Activated CD4-positive, alpha-beta T cell treated with anti-CD3 and anti-CD28 coated beads, Interleukin-2, amount 10 ng/mL, durations not matched to agents 24 days and 14 days (primary cell): ENCODE results near the gene TMEM43. TPM values are rescaled to one million over a fixed set of nuclear protein-coding genes. Genes with fewer than 3 reads are reported as not detected.

Source experiments
- DNase-seq: peaks from one replicate; pipeline ENCODE4 v3.0.0; 2022
- H3K27ac Mint-ChIP-seq: one replicate; pipeline ENCODE4 v1.8.0; 2022; ENCODE audit warnings: mild to moderate bottlenecking, mixed read lengths
- H3K27me3 Mint-ChIP-seq: one replicate; pipeline ENCODE4 v1.8.0; 2022; ENCODE audit warnings: mixed read lengths
- H3K36me3 Mint-ChIP-seq: one replicate; pipeline ENCODE4 v1.8.0; 2022; ENCODE audit warnings: low read depth, mild to moderate bottlenecking, mixed read lengths
- H3K4me1 Mint-ChIP-seq: one replicate; pipeline ENCODE4 v1.8.0; 2021; ENCODE audit warnings: mixed read lengths
- H3K4me3 Mint-ChIP-seq: one replicate; pipeline ENCODE4 v1.8.0; 2022; ENCODE audit warnings: mild to moderate bottlenecking, moderate library complexity, mixed read lengths
- H3K9me3 Mint-ChIP-seq: one replicate; pipeline ENCODE4 v1.8.0; 2021; ENCODE audit warnings: mixed read lengths
- intact Hi-C: fragments of 100-400 bp; cut with micrococcal nuclease; formaldehyde crosslinking; loops from one replicate; pipeline ENCODE4 v1.15.1; 2023
- total RNA-seq: library from RNA; stranded (reverse); gene quantifications from 2 replicates; pipeline ENCODE4 v1.2.3, GENCODE V29; 2022

TMEM43 gene
- total RNA-seq, 1 donor from 2014 or later, result 39.4 TPM

GRCh38 chr3:14174483-14174882 is 49.6 kb downstream of the TMEM43 start:
- Mint-ChIP-seq H3K27me3 (no peaks in the 10 kb centered on the region), H3K9me3 (no peaks in the 10 kb centered on the region), H3K4me1 (peaks cover 57% of the 10 kb centered on the region), H3K36me3 (peaks cover 43% of the 10 kb centered on the region), H3K27ac (no peak overlapping the region), H3K4me3 (no peak overlapping the region)
- DNase-seq, result no peak
- intact Hi-C loops, result loop anchor here (2.0 to 10.0 kb wide), 4 partner anchors 230 to 1690 kb away; partner anchors contain the start of genes RBSN, SLC6A6 and TSEN2

DNA sequence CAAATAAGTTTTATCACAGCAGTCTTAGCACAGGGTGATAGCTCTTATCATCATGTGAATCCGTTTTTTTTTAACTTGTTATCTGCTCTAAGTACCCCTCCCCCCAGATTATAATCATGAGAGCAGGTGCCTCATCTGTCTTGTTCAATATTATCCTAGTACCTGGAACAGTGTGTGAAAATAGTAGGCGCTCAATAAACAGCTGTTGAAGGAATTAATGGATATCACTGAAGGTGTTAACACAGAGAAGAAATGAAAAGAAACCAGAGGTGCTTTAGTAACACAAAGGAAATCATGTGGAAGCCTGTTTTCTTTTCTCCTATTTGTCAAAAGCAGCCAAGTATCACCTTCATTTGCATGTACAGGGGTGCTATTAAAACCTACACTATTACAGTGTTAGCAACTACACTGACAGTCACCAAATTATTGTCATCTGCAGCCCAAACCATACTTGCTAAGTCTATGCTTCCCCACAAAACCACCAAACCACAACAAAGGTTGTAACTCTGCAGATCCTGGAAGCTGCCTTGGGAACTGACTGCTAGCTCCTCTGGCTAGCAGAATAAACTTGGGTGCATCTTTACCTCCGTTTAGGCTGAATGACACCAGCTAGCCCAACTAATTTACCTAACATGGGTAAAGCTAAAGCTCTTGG is 50.7 kb downstream of the TMEM43 start:
- DNase-seq, result peak; percentile 94
- no peaks in the 10 kb centered on the region for H3K27me3 Mint-ChIP-seq
- H3K4me3 Mint-ChIP-seq, result peak overlapping the region; percentile 67
- H3K4me1 Mint-ChIP-seq, result peaks cover 57% of the 10 kb centered on the region
- peak overlapping the region; percentile 22 for H3K27ac Mint-ChIP-seq
- intact Hi-C loops, result loop anchor here (2.0 to 10.0 kb wide), 4 partner anchors 229 to 1691 kb away; partner anchors contain the start of genes RBSN, SLC6A6 and TSEN2
- no peaks in the 10 kb centered on the region for H3K9me3 Mint-ChIP-seq
- peaks cover 34% of the 10 kb centered on the region for H3K36me3 Mint-ChIP-seq

- DNase-seq, result no peak
- Mint-ChIP-seq H3K27ac (peak overlapping the region; percentile 99), H3K36me3 (peaks cover 27% of the 10 kb centered on the region), H3K27me3 (no peaks in the 10 kb centered on the region), H3K4me3 (peak overlapping the region; percentile 87), H3K4me1 (peaks cover 63% of the 10 kb centered on the region), H3K9me3 (no peaks in the 10 kb centered on the region)
- intact Hi-C loops, result loop anchor here (1.0 to 10.0 kb wide), 9 partner anchors 33 to 1693 kb away; partner anchors contain the start of genes CCDC174, CHCHD4, SLC6A6 and TSEN2
Observed at GRCh38 chr3:14177580-14178246, 52.9 kb downstream of the TMEM43 start.

DNA sequence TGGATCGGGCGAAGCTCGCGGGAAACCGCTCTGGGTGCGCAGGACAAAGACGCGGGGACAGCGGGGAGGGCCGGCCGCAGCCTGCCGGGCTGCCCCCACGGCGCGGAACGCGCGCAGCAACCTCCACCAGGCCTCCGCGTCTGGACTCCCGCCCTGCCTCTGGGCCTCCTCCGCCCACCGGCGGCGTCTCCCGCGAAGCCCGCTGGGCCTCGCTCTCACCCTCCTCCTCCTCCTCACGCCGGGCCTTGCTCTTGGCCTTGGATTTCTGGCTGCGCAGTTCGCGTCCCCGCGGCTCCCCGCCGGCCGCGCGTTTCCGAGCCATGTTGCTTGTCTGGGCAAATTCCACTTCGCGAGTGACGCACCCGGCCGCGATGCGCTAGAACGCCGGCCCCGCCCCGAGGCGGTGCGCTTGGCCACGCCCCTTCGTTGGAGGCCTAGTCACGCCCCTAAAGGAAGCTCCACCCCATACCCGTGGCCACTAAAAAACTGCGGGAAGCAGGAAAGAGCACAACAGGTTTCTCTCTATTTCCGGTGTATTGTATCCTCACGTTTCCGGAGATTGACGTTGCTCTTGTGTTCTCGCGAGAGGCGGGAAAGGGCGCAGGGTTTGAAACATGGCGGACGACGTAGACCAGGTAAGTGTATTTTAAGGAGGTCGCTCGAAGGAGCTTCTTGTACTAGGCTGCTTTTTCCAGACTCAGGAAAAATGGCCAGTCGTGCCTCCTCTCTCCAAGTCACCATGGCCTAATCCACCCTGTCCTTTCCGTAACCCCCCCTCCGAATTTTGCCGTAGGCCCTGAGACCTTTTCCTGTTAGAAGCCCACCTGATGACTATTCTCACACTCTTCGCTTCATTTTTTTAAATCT is 53.6 kb downstream of the TMEM43 start, which contains the start of the genes LSM3 and XPC:
TSS of gene LSM3 (plus strand) at position 571 of the 867 bp plus-strand sequence. CDS start at position 615, 44 bp downstream.
TSS of gene XPC (minus strand) at position 355 of the 867 bp plus-strand sequence. CDS start at position 322, 33 bp downstream.
- peaks cover 62% of the 10 kb centered on the region for H3K4me1 Mint-ChIP-seq
- peak; percentile 100 for DNase-seq
- peak within 1 kb of the TSS; percentile 99 for H3K27ac Mint-ChIP-seq
- H3K27me3 Mint-ChIP-seq, result no peaks in the 10 kb centered on the region
- intact Hi-C loops, result loop anchor here (1.0 to 10.0 kb wide), 9 partner anchors 34 to 1694 kb away; partner anchors contain the start of genes CCDC174, CHCHD4, SLC6A6 and TSEN2
- peaks cover 27% of the 10 kb centered on the region for H3K36me3 Mint-ChIP-seq
- H3K4me3 Mint-ChIP-seq, result peak within 1 kb of the TSS; percentile 87
- no peaks in the 10 kb centered on the region for H3K9me3 Mint-ChIP-seq

DNA sequence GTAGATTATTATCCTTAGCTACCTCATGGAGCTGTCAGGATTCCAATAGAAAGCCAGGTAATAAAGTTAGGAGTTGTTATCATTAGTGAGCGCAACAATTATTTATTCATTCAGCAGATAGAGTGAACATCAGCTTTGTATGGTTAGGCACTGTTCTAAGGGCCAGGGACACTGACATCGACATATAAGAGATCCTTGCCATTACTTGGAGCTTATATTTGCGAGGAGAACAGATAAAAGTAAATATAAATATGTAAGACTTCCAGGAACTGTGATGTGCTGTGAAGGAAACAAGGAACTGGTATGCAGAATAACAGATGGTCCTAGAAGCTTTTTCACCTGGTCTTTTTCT is 54.2 kb downstream of the TMEM43 start:
- H3K36me3 Mint-ChIP-seq, result peaks cover 31% of the 10 kb centered on the region
- intact Hi-C loops, result loop anchor here (2.0 to 10.0 kb wide), 4 partner anchors 226 to 1694 kb away; partner anchors contain the start of genes SLC6A6 and TSEN2
- H3K4me3 Mint-ChIP-seq, result peak overlapping the region; percentile 87
- no peaks in the 10 kb centered on the region for H3K27me3 Mint-ChIP-seq
- peak overlapping the region; percentile 99 for H3K27ac Mint-ChIP-seq
- DNase-seq, result peak; percentile 63
- peaks cover 62% of the 10 kb centered on the region for H3K4me1 Mint-ChIP-seq
- no peaks in the 10 kb centered on the region for H3K9me3 Mint-ChIP-seq

DNA sequence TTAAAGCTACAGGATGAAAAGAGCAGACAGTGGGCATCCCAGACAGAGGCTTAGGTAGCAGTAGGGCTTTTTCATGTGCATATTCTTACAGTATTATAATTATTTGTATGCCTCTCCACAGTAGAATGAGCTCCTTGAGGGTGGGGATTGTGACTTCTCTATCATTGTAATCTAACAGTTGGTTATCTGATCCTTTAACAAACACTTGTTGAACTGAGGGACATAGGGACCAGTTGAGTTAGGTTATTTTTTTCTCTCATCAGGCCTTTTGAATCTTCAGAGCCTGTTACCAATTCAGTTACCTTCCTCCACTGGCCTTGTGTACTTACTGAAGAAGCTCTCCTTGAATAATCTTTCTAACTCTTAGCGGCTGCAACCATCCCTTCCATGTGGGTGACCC is 54.9 kb downstream of the TMEM43 start:
- intact Hi-C loops, result loop anchor here (2.0 to 10.0 kb wide), 4 partner anchors 225 to 1695 kb away; partner anchors contain the start of genes SLC6A6 and TSEN2
- Mint-ChIP-seq H3K9me3 (no peaks in the 10 kb centered on the region), H3K36me3 (peaks cover 32% of the 10 kb centered on the region), H3K27ac (peak overlapping the region; percentile 99), H3K4me1 (peaks cover 58% of the 10 kb centered on the region), H3K27me3 (no peaks in the 10 kb centered on the region), H3K4me3 (peak overlapping the region; percentile 87)
- no peak for DNase-seq

DNA sequence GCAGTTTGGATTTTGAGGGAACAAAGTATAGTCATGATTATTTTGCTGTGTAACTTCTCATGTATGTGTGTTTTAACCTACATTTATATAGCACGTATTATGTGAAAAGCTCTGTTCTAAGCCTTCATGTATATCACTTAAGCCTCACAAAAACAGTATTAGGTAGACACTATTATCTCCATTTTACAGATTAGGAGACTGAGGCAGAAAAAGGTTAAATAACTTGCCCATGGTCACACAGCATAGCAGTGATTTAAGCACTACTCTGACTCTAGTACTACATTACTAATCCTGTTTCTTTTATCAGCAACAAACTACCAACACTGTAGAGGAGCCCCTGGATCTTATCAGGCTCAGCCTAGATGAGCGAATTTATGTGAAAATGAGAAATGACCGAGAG is 56.4 kb downstream of the TMEM43 start:
- Mint-ChIP-seq H3K27me3 (no peaks in the 10 kb centered on the region), H3K4me3 (no peak overlapping the region), H3K4me1 (peaks cover 46% of the 10 kb centered on the region), H3K9me3 (no peaks in the 10 kb centered on the region), H3K27ac (no peak overlapping the region), H3K36me3 (peaks cover 35% of the 10 kb centered on the region)
- intact Hi-C loops, result no loop called here
- DNase-seq, result no peak

DNA sequence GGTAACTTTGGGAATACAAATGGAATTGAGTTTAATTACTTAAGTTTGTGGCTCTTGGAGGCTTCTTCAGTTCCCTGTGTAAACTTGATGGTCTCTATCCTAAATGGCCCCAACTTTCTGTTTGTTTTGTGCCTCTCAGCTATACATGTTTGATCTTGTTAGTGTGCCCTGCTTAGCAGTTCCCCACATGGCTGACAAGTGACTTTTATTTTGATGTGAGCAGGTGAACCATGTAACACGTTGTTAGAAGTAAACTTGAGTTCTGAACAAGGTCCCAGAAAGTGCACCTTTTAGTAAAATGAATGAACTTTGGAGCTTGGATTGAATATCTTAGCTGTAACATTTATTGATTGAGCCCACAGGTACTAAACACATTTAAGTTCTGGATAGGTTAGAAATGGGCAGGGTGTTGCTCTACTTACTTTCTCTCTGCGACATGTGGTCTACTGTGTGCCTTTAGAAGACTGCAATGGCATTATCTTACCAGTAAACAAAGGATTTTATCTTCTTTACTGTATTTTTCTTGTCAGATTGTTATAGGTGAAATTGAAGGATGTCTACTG is 58.2 kb downstream of the TMEM43 start:
- no peak overlapping the region for H3K4me3 Mint-ChIP-seq
- H3K4me1 Mint-ChIP-seq, result peaks cover 37% of the 10 kb centered on the region
- no peak overlapping the region for H3K27ac Mint-ChIP-seq
- intact Hi-C loops, result no loop called here
- H3K27me3 Mint-ChIP-seq, result no peaks in the 10 kb centered on the region
- peaks cover 42% of the 10 kb centered on the region for H3K36me3 Mint-ChIP-seq
- H3K9me3 Mint-ChIP-seq, result no peaks in the 10 kb centered on the region
- no peak for DNase-seq

- Mint-ChIP-seq H3K36me3 (peaks cover 58% of the 10 kb centered on the region), H3K4me3 (no peak overlapping the region), H3K27me3 (no peaks in the 10 kb centered on the region), H3K9me3 (no peaks in the 10 kb centered on the region), H3K4me1 (peaks cover 34% of the 10 kb centered on the region), H3K27ac (no peak overlapping the region)
- no peak for DNase-seq
- intact Hi-C loops, result no loop called here
Observed at GRCh38 chr3:14186854-14187458, 62.1 kb downstream of the TMEM43 start.

DNA sequence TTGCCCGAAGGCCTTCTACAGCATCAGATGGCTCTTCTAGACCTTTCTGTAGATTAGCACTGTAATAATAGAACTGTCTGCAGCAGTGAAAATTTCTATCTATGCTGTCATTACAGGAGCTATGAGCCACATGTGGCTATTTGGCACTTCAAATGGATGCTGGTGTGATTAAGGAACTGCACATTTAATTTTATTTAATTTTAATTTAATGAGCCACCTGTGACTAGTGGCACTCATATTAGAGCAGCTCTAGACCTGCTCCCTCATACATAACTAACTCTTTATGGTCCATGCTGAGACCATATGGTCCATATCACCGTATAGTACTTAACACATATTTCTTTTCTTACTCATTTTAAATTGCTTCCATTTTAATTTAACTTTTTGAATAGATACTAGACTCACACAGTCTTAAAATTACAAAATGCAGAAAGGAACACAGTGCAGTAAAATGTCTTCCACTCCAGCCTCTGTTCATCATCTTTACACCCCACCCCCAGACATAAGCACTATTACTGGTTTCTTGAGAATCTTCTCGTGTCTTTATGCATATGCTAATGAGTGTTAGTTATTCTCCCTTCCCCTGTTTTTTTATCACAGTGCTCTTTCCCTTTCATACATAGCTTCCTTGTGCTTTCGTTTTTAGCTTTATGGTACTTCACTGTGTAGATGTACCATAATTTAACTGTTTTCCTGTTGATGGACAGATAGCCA is 63.3 kb downstream of the TMEM43 start:
- no peak for DNase-seq
- peak overlapping the region; percentile 6 for H3K27ac Mint-ChIP-seq
- H3K4me1 Mint-ChIP-seq, result peaks cover 33% of the 10 kb centered on the region
- peaks cover 47% of the 10 kb centered on the region for H3K36me3 Mint-ChIP-seq
- H3K27me3 Mint-ChIP-seq, result no peaks in the 10 kb centered on the region
- H3K9me3 Mint-ChIP-seq, result no peaks in the 10 kb centered on the region
- intact Hi-C loops, result no loop called here
- H3K4me3 Mint-ChIP-seq, result no peak overlapping the region
